HG02840 (cell line): ENCODE data around the gene SLC16A12.
"Not testable (repeated sequence)": the region's sequence is repeated elsewhere in the genome, so short reads cannot be mapped to it uniquely, and the experiment has no call there.

ENCODE experiments used
- ATAC-seq: cut with Tn5 transposase; IDR thresholded peaks from one replicate; pipeline ENCODE4 v1.9.1; 2021; ENCODE audit warnings: mild to moderate bottlenecking, moderate library complexity, moderate number of reproducible peaks; ENCODE audit not compliant: unreplicated experiment, low FRiP score

SLC16A12 gene

GRCh38 chr10:89398003-89398749, 137.2 kb downstream of the SLC16A12 start:
- ATAC-seq: no peak

- ATAC-seq: no peak
These were observed 140.3 kb downstream of the SLC16A12 start for GRCh38 chr10:89395141-89395540.

GRCh38 chr10:89393898-89394297, 141.5 kb downstream of the SLC16A12 start:
- no peak for ATAC-seq

- ATAC-seq: no peak
These were observed 142.4 kb downstream of the SLC16A12 start for GRCh38 chr10:89392974-89393373.

- ATAC-seq: no peak
These were observed 143.3 kb downstream of the SLC16A12 start, which contains the start of gene IFIT1 for GRCh38 chr10:89391907-89392756. Gene IFIT1, plus strand, starts transcription at chr10:89392623. Its CDS starts 90 bp downstream, at chr10:89392713.

DNA sequence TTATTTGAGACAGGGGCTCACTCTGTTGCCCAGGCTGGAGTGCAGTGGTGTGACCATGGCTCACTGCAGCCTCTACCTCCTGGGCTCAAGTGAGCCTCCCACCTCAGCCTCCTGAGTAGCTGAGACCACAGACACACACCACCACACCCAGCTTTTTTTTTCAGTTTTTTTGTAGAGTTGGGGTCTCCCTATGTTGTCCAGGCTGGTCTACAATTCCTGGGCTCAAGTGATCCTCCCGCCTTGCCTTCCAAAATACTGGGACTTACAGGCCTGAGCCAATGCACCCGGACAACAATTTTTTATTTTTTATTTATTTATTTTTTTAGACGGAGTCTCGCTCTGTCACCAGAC, 144.2 kb downstream of the SLC16A12 start:
- not testable (repeated sequence) for ATAC-seq

- no peak for ATAC-seq
These were observed 144.7 kb downstream of the SLC16A12 start for GRCh38 chr10:89390476-89391225.

- ATAC-seq: no peak
These were observed 146.1 kb downstream of the SLC16A12 start for GRCh38 chr10:89389254-89389653.

- no peak for ATAC-seq
These were observed 146.6 kb downstream of the SLC16A12 start for GRCh38 chr10:89388806-89389205.

GRCh38 chr10:89384474-89385340, 150.7 kb downstream of the SLC16A12 start:
- ATAC-seq: no peak

DNA sequence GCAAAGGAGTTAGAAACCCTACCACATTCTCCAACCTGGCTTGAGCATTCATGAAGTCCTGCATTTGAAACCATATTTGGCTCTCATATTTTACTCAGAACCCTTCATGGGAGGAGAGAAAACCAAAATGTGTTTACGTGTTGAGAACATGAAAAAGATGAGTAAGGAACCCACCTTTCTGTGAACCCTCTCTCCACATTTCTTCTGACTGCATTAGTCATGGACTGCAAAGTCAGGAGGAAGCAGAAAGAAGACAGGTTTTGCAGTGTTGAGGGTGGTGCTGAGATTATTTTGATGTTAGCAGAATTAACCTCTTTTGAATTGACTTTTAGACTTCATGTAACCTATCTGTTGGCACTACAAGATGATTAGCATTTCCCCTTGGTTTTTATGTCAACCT, 152.6 kb downstream of the SLC16A12 start:
- no peak for ATAC-seq
